PFSK-1 (cell line): ENCODE data around the gene MAGI1.

Experiments
- FOXP2 ChIP-seq: optimal IDR thresholded peaks from 2 replicates; pipeline ENCODE3; 2011; ENCODE audit warnings: borderline replicate concordance, control low read depth, inconsistent platforms; ENCODE audit not compliant: insufficient read depth; ENCODE audit errors: extremely low read length, extremely low read depth
- POLR2AphosphoS5 ChIP-seq: IDR thresholded peaks from 2 replicates; pipeline ENCODE4 v1.6.1; 2012; ENCODE audit warnings: low read depth, mild to moderate bottlenecking, control low read depth, low read length, moderate library complexity
- REST ChIP-seq, 2 experiments: IDR thresholded peaks; 2 replicates each; pipeline versions ENCODE4 v1.6.1 to v1.8.0; 2011 to 2012; ENCODE audit warnings: low read depth in 2 of 2, low read length in 2 of 2, control low read depth in 1 of 2, inconsistent platforms in 1 of 2, mild to moderate bottlenecking in 1 of 2, moderate library complexity in 1 of 2; ENCODE audit not compliant: insufficient read depth in 1 of 2
- SIN3A ChIP-seq: IDR thresholded peaks from 2 replicates; pipeline ENCODE4 v1.6.1; 2012; ENCODE audit warnings: mild to moderate bottlenecking, low read length, moderate library complexity, borderline replicate concordance; ENCODE audit not compliant: insufficient read depth
- TAF1 ChIP-seq: IDR thresholded peaks from 2 replicates; pipeline ENCODE4 v1.6.1; 2012; ENCODE audit warnings: low read length, control low read depth, borderline replicate concordance; ENCODE audit not compliant: insufficient read depth

MAGI1 gene

GRCh38 chr3:65689436-65689835, 349.3 kb downstream of the MAGI1 start:
- TF ChIP-seq POLR2AphosphoS5 (no peak), FOXP2 (no peak), SIN3A (no peak), REST (IDR thresholded peaks at IDR 0.05; ENCODE audit: insufficient read depth in 1 of 2, low read depth in 2 of 2, low read length in 2 of 2) (no peak), TAF1 (no peak)

GRCh38 chr3:65687741-65688140, 351.0 kb downstream of the MAGI1 start:
- TF ChIP-seq FOXP2 (no peak), TAF1 (no peak), REST (IDR thresholded peaks at IDR 0.05; ENCODE audit: insufficient read depth in 1 of 2, low read depth in 2 of 2, low read length in 2 of 2) (no peak), SIN3A (no peak), POLR2AphosphoS5 (no peak)

GRCh38 chr3:65685621-65686235, 353.0 kb downstream of the MAGI1 start:
- no peak for TF ChIP-seq FOXP2
- TF ChIP-seq TAF1 = no peak
- TF ChIP-seq POLR2AphosphoS5 = no peak
- TF ChIP-seq SIN3A = no peak
- TF ChIP-seq REST (IDR thresholded peaks at IDR 0.05; ENCODE audit: insufficient read depth in 1 of 2, low read depth in 2 of 2, low read length in 2 of 2) = no peak

GRCh38 chr3:65678516-65678915, 360.2 kb downstream of the MAGI1 start:
- TF ChIP-seq FOXP2 = no peak
- no peak for TF ChIP-seq POLR2AphosphoS5
- no peak for TF ChIP-seq REST (IDR thresholded peaks at IDR 0.05; ENCODE audit: insufficient read depth in 1 of 2, low read depth in 2 of 2, low read length in 2 of 2)
- TF ChIP-seq TAF1 = no peak
- no peak for TF ChIP-seq SIN3A

GRCh38 chr3:65677486-65678010, 361.2 kb downstream of the MAGI1 start:
- TF ChIP-seq POLR2AphosphoS5 = no peak
- TF ChIP-seq REST (IDR thresholded peaks at IDR 0.05; ENCODE audit: insufficient read depth in 1 of 2, low read depth in 2 of 2, low read length in 2 of 2) = no peak
- no peak for TF ChIP-seq FOXP2
- no peak for TF ChIP-seq TAF1
- no peak for TF ChIP-seq SIN3A
